Loucy (cell line): Measurements from ENCODE around the gene PYCARD.

Experiments
- EZH2phosphoT487 ChIP-seq: fragments of 200-600 bp; IDR thresholded peaks from 2 replicates; pipeline ENCODE4 v1.6.1; 2018; ENCODE audit warnings: antibody characterized with exemption, mild to moderate bottlenecking, moderate library complexity, borderline replicate concordance
- TF ChIP-seq, protein P1 (sequence below): fragments of 200-600 bp; sonication (generic); conservative IDR thresholded peaks from 2 replicates; pipeline ENCODE4 v1.5.1; 2014; ENCODE audit warnings: mild to moderate bottlenecking, antibody characterized with exemption, low read length

GRCh38 chr16:31242206-31242605, 39.6 kb upstream of the PYCARD start:
- TF ChIP-seq, protein P1, sequence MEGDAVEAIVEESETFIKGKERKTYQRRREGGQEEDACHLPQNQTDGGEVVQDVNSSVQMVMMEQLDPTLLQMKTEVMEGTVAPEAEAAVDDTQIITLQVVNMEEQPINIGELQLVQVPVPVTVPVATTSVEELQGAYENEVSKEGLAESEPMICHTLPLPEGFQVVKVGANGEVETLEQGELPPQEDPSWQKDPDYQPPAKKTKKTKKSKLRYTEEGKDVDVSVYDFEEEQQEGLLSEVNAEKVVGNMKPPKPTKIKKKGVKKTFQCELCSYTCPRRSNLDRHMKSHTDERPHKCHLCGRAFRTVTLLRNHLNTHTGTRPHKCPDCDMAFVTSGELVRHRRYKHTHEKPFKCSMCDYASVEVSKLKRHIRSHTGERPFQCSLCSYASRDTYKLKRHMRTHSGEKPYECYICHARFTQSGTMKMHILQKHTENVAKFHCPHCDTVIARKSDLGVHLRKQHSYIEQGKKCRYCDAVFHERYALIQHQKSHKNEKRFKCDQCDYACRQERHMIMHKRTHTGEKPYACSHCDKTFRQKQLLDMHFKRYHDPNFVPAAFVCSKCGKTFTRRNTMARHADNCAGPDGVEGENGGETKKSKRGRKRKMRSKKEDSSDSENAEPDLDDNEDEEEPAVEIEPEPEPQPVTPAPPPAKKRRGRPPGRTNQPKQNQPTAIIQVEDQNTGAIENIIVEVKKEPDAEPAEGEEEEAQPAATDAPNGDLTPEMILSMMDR = no peak
- TF ChIP-seq EZH2phosphoT487 = no peak
